Activated naive CD4-positive, alpha-beta T cell treated with Interleukin-2 at 50 U/mL for 16 hours (primary cell): ENCODE data around the gene RELT.

Source experiments
- DNase-seq: peaks from one replicate; pipeline ENCODE4 v3.0.0-alpha.2; 2020

RELT gene

GRCh38 chr11:73439002-73439843 lies 63.0 kb downstream of the RELT start:
- no peak for DNase-seq

DNA sequence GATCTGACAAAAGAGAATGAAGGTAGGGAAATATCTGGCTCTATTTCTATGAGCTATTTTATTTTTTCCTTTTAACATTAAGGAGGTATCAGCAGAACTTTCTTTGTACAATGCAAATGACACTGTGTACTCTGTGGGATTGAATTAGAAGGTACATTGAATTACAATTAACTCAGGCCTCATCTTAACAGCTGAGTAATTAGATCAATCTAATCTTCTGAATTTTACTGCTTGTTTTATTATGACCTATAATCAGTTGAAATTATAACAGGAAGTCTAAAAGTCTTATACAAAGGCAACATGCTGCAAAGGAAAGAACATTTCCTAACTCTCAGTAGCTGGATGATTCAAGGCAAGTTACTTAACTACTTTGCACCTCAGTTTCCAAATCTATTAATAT lies 69.8 kb downstream of the RELT start:
- no peak for DNase-seq

DNA sequence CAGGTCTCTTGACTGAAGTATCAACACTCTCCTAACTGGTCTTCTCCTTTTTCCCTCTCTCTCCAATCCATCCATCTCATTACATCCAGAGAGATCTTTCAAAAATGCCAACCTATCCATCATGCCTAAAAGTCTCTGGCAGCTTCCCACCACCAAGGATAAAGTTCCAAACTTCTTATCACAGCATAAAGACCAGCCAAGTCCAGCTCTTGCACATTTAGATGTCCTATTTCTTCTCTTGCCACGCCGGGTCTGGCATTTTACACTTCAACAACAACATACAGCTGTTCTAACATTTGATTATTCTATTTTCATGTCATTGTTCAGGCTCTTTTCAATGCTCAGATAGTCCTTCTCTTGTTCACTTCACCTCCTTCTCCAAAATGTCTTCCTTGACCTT lies 70.6 kb downstream of the RELT start:
- DNase-seq, result no peak
